ACHN (cell line): ENCODE data around the gene EDC4.
"Not testable (repeated sequence)": the region's sequence is repeated elsewhere in the genome, so short reads cannot be mapped to it uniquely, and the experiment has no call there.

ENCODE experiments used
- DNase-seq: peaks from one replicate; pipeline ENCODE4 v3.0.0-alpha.2; 2015
- in situ Hi-C: cut with HindIII; loops from 2 replicates; pipeline ENCODE4 v1.10.0; 2017; ENCODE audit warnings: low sequenced_read_pairs, low pct_ligation_motif_present, low pct_unique_long_range_greater_than_20kb

Gene EDC4

GRCh38 chr16:67846063-67846319 lies 26.9 kb upstream of the EDC4 start:
- in situ Hi-C loops, result no loop called here
- DNase-seq, result peak; percentile 9

- DNase-seq, result peak; percentile 97
- in situ Hi-C loops, result no loop called here
Observed at GRCh38 chr16:67846320-67847063, 26.4 kb upstream of the EDC4 start, which contains the start of gene NUTF2. TSS of gene NUTF2 (plus strand) at chr16:67846933. CDS start at chr16:67865131, 18,198 bp downstream.

- DNase-seq, result peak; percentile 75
- in situ Hi-C loops, result no loop called here
Observed at GRCh38 chr16:67847064-67847861, 25.6 kb upstream of the EDC4 start, which contains the start of gene CENPT. TSS of gene CENPT (minus strand) at chr16:67847693. CDS start at chr16:67833859, 13,834 bp downstream.

- DNase-seq, result no peak
- in situ Hi-C loops, result no loop called here
Observed at GRCh38 chr16:67848118-67848517, 24.7 kb upstream of the EDC4 start.

GRCh38 chr16:67853670-67854069 lies 19.2 kb upstream of the EDC4 start:
- DNase-seq, result no peak
- in situ Hi-C loops, result no loop called here

- no peak for DNase-seq
- in situ Hi-C loops, result no loop called here
Observed at GRCh38 chr16:67855789-67856188, 17.1 kb upstream of the EDC4 start.

GRCh38 chr16:67856927-67857546 lies 15.8 kb upstream of the EDC4 start:
- in situ Hi-C loops, result no loop called here
- no peak for DNase-seq

- in situ Hi-C loops, result no loop called here
- peak; percentile 93 for DNase-seq
Observed at GRCh38 chr16:67857547-67858233, 15.2 kb upstream of the EDC4 start.

- in situ Hi-C loops, result no loop called here
- no peak for DNase-seq
Observed at GRCh38 chr16:67858500-67858899, 14.4 kb upstream of the EDC4 start.

GRCh38 chr16:67860589-67861398 lies 12.1 kb upstream of the EDC4 start:
- in situ Hi-C loops, result no loop called here
- DNase-seq, result no peak

GRCh38 chr16:67861877-67862276 lies 11.0 kb upstream of the EDC4 start:
- DNase-seq, result no peak
- in situ Hi-C loops, result no loop called here

GRCh38 chr16:67862623-67863583 lies 9.9 kb upstream of the EDC4 start:
- in situ Hi-C loops, result no loop called here
- DNase-seq, result no peak

GRCh38 chr16:67864044-67864443 lies 8.8 kb upstream of the EDC4 start:
- DNase-seq, in situ Hi-C loops: not testable (repeated sequence)

GRCh38 chr16:67864594-67864993 lies 8.3 kb upstream of the EDC4 start:
- in situ Hi-C loops, result no loop called here
- no peak for DNase-seq

GRCh38 chr16:67865318-67865717 lies 7.5 kb upstream of the EDC4 start:
- peak; percentile 73 for DNase-seq
- in situ Hi-C loops, result no loop called here

- no peak for DNase-seq
- in situ Hi-C loops, result no loop called here
Observed at GRCh38 chr16:67868290-67868689, 4.6 kb upstream of the EDC4 start.

GRCh38 chr16:67869653-67870052 lies 3.2 kb upstream of the EDC4 start:
- in situ Hi-C loops, result no loop called here
- DNase-seq, result no peak
